ENCODE measurements around the gene NUP37. TPM values are rescaled to one million over a fixed set of nuclear protein-coding genes. Genes with fewer than 3 reads are reported as not detected.

NUP37 gene
- total RNA-seq, 1 donor from 2014 or later: 141 TPM

GRCh38 chr12:102059343-102059742 is 60.6 kb downstream of the NUP37 start:
- no peak overlapping the region for H3K4me3 ChIP-seq
- Mint-ChIP-seq H3K4me3 (no peak overlapping the region), H3K4me1 (peaks cover 7% of the 10 kb centered on the region), H3K27me3 (ENCODE audit: insufficient read depth, low read depth) (no peaks in the 10 kb centered on the region), H3K36me3 (peaks cover 9% of the 10 kb centered on the region), H3K9me3 (no peaks in the 10 kb centered on the region), H3K27ac (no peak overlapping the region)
- TF ChIP-seq CTCF (IDR thresholded peaks at IDR 0.05) (no peak), EZH2phosphoT487 (IDR thresholded peaks at IDR 0.05) (no peak), EZH2 (IDR thresholded peaks at IDR 0.05) (no peak)
- H3K4me1 ChIP-seq: no peaks in the 10 kb centered on the region
- H3K9ac ChIP-seq: no peak overlapping the region
- no peak overlapping the region for H2AFZ ChIP-seq (replicated peaks)
- no peaks in the 10 kb centered on the region for H3K79me2 ChIP-seq (ENCODE audit: low read depth)
- no peaks in the 10 kb centered on the region for H3K36me3 ChIP-seq
- H3F3A ChIP-seq (ENCODE audit: low read depth): no peaks in the 10 kb centered on the region
- H3K9me3 ChIP-seq (ENCODE audit: low read depth): no peaks in the 10 kb centered on the region
- H4K20me1 ChIP-seq (ENCODE audit: low read depth): no peaks in the 10 kb centered on the region
- no peak overlapping the region for H3K4me2 ChIP-seq
- no peak overlapping the region for H3K27ac ChIP-seq
- H3K27me3 ChIP-seq: no peaks in the 10 kb centered on the region
- no peak for DNase-seq (ENCODE audit: low spot score)

GRCh38 chr12:102054345-102054744 is 65.6 kb downstream of the NUP37 start:
- Histone ChIP-seq H3K4me1 (no peaks in the 10 kb centered on the region), H3K4me3 (no peak overlapping the region), H3K4me2 (no peak overlapping the region), H3K27ac (no peak overlapping the region), H2AFZ (replicated peaks) (no peak overlapping the region), H3K9ac (no peak overlapping the region), H3K27me3 (no peaks in the 10 kb centered on the region), H3K9me3 (ENCODE audit: low read depth) (no peaks in the 10 kb centered on the region), H3K36me3 (no peaks in the 10 kb centered on the region), H3K79me2 (ENCODE audit: low read depth) (no peaks in the 10 kb centered on the region), H3F3A (ENCODE audit: low read depth) (no peaks in the 10 kb centered on the region), H4K20me1 (ENCODE audit: low read depth) (no peaks in the 10 kb centered on the region)
- Mint-ChIP-seq H3K36me3 (peaks cover 11% of the 10 kb centered on the region), H3K9me3 (no peaks in the 10 kb centered on the region), H3K4me3 (no peak overlapping the region), H3K4me1 (no peaks in the 10 kb centered on the region), H3K27me3 (ENCODE audit: insufficient read depth, low read depth) (no peaks in the 10 kb centered on the region), H3K27ac (no peak overlapping the region)
- no peak for DNase-seq (ENCODE audit: low spot score)
- no peak for TF ChIP-seq CTCF (IDR thresholded peaks at IDR 0.05)
- TF ChIP-seq EZH2phosphoT487 (IDR thresholded peaks at IDR 0.05): no peak
- TF ChIP-seq EZH2 (IDR thresholded peaks at IDR 0.05): no peak

- Mint-ChIP-seq H3K27ac (no peak overlapping the region), H3K9me3 (no peaks in the 10 kb centered on the region), H3K27me3 (ENCODE audit: insufficient read depth, low read depth) (no peaks in the 10 kb centered on the region), H3K4me1 (no peaks in the 10 kb centered on the region), H3K36me3 (peaks cover 11% of the 10 kb centered on the region), H3K4me3 (no peak overlapping the region)
- Histone ChIP-seq H3K27ac (no peak overlapping the region), H4K20me1 (ENCODE audit: low read depth) (no peaks in the 10 kb centered on the region), H3K36me3 (no peaks in the 10 kb centered on the region), H3K4me3 (no peak overlapping the region), H3K27me3 (no peaks in the 10 kb centered on the region), H3K9me3 (ENCODE audit: low read depth) (no peaks in the 10 kb centered on the region), H3K4me2 (no peak overlapping the region), H3K4me1 (no peaks in the 10 kb centered on the region), H2AFZ (replicated peaks) (no peak overlapping the region), H3K79me2 (ENCODE audit: low read depth) (no peaks in the 10 kb centered on the region), H3F3A (ENCODE audit: low read depth) (no peaks in the 10 kb centered on the region), H3K9ac (no peak overlapping the region)
- no peak for DNase-seq (ENCODE audit: low spot score)
- TF ChIP-seq CTCF (IDR thresholded peaks at IDR 0.05): no peak
- TF ChIP-seq EZH2phosphoT487 (IDR thresholded peaks at IDR 0.05): no peak
- no peak for TF ChIP-seq EZH2 (IDR thresholded peaks at IDR 0.05)
Measured at GRCh38 chr12:102053062-102053349, 66.9 kb downstream of the NUP37 start.

Measured in neural progenitor cell (in vitro differentiated cells).